ENCODE measurements around the gene SLFN11.

DNA sequence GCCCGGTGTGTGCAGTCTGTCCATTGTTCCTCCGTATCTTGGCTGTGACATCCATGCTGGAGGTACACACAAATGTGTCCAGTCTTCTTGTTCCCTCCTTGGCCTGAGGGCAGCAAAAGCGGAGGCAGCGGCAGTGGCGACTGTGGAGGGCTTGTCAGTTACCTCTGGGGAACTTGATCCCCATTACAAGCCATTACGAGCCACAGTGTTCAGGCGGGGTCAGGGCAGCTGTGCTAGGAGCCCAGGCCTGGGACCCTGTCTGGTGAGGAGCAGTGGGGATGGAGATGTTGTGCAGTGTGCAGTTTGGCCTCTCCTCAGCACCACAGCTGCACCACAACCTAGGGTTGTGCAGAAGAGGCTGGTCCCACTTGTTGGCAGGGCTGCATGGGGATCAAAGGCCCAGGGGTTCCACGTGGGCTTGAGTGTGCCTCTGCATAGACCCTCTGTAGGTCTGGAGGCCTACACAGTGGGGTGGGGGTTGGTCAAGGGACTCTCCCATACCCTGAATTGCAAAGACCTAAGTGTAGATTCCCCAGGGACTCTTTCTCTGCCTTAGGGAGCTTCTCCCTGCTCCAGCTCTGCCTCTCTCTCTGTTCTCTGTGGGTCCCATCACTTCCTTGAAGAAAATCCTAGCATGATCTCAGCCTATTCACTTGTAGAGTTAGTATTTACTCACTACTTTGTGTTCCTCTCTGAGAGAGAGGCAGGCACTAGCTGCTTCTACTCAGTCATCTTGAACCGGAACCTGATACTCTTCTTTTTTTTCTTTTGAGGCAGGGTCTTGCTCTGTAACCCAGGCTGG, 58.8 kb downstream of the SLFN11 start:
- TF ChIP-seq GABPA (IDR thresholded peaks at IDR 0.05; ENCODE audit: low read depth), result no peak
- TF ChIP-seq, protein P1, sequence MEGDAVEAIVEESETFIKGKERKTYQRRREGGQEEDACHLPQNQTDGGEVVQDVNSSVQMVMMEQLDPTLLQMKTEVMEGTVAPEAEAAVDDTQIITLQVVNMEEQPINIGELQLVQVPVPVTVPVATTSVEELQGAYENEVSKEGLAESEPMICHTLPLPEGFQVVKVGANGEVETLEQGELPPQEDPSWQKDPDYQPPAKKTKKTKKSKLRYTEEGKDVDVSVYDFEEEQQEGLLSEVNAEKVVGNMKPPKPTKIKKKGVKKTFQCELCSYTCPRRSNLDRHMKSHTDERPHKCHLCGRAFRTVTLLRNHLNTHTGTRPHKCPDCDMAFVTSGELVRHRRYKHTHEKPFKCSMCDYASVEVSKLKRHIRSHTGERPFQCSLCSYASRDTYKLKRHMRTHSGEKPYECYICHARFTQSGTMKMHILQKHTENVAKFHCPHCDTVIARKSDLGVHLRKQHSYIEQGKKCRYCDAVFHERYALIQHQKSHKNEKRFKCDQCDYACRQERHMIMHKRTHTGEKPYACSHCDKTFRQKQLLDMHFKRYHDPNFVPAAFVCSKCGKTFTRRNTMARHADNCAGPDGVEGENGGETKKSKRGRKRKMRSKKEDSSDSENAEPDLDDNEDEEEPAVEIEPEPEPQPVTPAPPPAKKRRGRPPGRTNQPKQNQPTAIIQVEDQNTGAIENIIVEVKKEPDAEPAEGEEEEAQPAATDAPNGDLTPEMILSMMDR (IDR thresholded peaks at IDR 0.05; ENCODE audit: insufficient read depth, low read length), result no peak
- no peak for TF ChIP-seq POLR2AphosphoS5 (IDR thresholded peaks at IDR 0.05; ENCODE audit: low read depth)
